Stimulated activated memory B cell treated with anti-CD40 and anti-IgM and Interleukin-4, amounts not matched to agents 10 μg/mL and 1 μg/mL and 100 μg/mL, for 72 hours (primary cell): ENCODE data around the gene SEPTIN10.

Experiments used
- ATAC-seq: fragments of 150-1000 bp; cut with Tn5 transposase; 2 replicates; pipeline ENCODE4 v1.10.0; 2021
- H3K27ac Mint-ChIP-seq: one replicate; pipeline ENCODE4 v1.8.0; 2022; ENCODE audit warnings: mild to moderate bottlenecking, mixed read lengths
- H3K27me3 Mint-ChIP-seq: one replicate; pipeline ENCODE4 v1.8.0; 2022; ENCODE audit warnings: mixed read lengths
- H3K36me3 Mint-ChIP-seq: one replicate; pipeline ENCODE4 v1.8.0; 2022; ENCODE audit warnings: mixed read lengths
- H3K4me1 Mint-ChIP-seq: one replicate; pipeline ENCODE4 v1.8.0; 2022; ENCODE audit warnings: mixed read lengths
- H3K4me3 Mint-ChIP-seq: one replicate; pipeline ENCODE4 v1.8.0; 2022; ENCODE audit warnings: mild to moderate bottlenecking, moderate library complexity, mixed read lengths
- H3K9me3 Mint-ChIP-seq: one replicate; pipeline ENCODE4 v1.8.0; 2022; ENCODE audit warnings: mixed read lengths

The SEPTIN10 gene

GRCh38 chr2:109513230-109513629 is 100.5 kb downstream of the SEPTIN10 start:
- Mint-ChIP-seq H3K9me3 (no peaks in the 10 kb centered on the region), H3K4me3 (no peak overlapping the region), H3K27me3 (peaks cover 34% of the 10 kb centered on the region), H3K27ac (no peak overlapping the region), H3K36me3 (no peaks in the 10 kb centered on the region), H3K4me1 (peaks cover 5% of the 10 kb centered on the region)
- no peak for ATAC-seq

GRCh38 chr2:109512076-109512475 is 101.7 kb downstream of the SEPTIN10 start:
- Mint-ChIP-seq H3K4me1 (peaks cover 5% of the 10 kb centered on the region), H3K27me3 (peaks cover 34% of the 10 kb centered on the region), H3K36me3 (no peaks in the 10 kb centered on the region), H3K27ac (no peak overlapping the region), H3K4me3 (no peak overlapping the region), H3K9me3 (no peaks in the 10 kb centered on the region)
- no peak for ATAC-seq

- Mint-ChIP-seq H3K9me3 (no peaks in the 10 kb centered on the region), H3K4me1 (peaks cover 5% of the 10 kb centered on the region), H3K27ac (no peak overlapping the region), H3K4me3 (no peak overlapping the region), H3K27me3 (peaks cover 34% of the 10 kb centered on the region), H3K36me3 (no peaks in the 10 kb centered on the region)
- ATAC-seq = no peak
These were observed 102.6 kb downstream of the SEPTIN10 start for GRCh38 chr2:109511168-109511567.

- Mint-ChIP-seq H3K4me3 (no peak overlapping the region), H3K27me3 (peaks cover 29% of the 10 kb centered on the region), H3K9me3 (no peaks in the 10 kb centered on the region), H3K27ac (no peak overlapping the region), H3K4me1 (peaks cover 5% of the 10 kb centered on the region), H3K36me3 (no peaks in the 10 kb centered on the region)
- peak; percentile 44 for ATAC-seq
These were observed 103.4 kb downstream of the SEPTIN10 start for GRCh38 chr2:109510136-109511028.

- ATAC-seq = no peak
- Mint-ChIP-seq H3K4me1 (no peaks in the 10 kb centered on the region), H3K27me3 (peaks cover 17% of the 10 kb centered on the region), H3K36me3 (no peaks in the 10 kb centered on the region), H3K27ac (no peak overlapping the region), H3K9me3 (no peaks in the 10 kb centered on the region), H3K4me3 (no peak overlapping the region)
These were observed 105.2 kb downstream of the SEPTIN10 start for GRCh38 chr2:109508556-109508955.

- no peak overlapping the region for H3K27ac Mint-ChIP-seq
These were observed 105.9 kb downstream of the SEPTIN10 start for GRCh38 chr2:109507828-109508227.

GRCh38 chr2:109507217-109507616 is 106.5 kb downstream of the SEPTIN10 start:
- H3K36me3 Mint-ChIP-seq = no peaks in the 10 kb centered on the region
- H3K4me3 Mint-ChIP-seq = no peak overlapping the region
- H3K27ac Mint-ChIP-seq = no peak overlapping the region
- no peak for ATAC-seq
- no peaks in the 10 kb centered on the region for H3K9me3 Mint-ChIP-seq
- H3K27me3 Mint-ChIP-seq = peaks cover 4% of the 10 kb centered on the region
- no peaks in the 10 kb centered on the region for H3K4me1 Mint-ChIP-seq

More at GRCh38 chr2:109507828-109508227, 105.9 kb downstream of the SEPTIN10 start:
- Mint-ChIP-seq H3K4me3 (no peak overlapping the region), H3K36me3 (no peaks in the 10 kb centered on the region), H3K9me3 (no peaks in the 10 kb centered on the region), H3K27me3 (peaks cover 10% of the 10 kb centered on the region), H3K4me1 (no peaks in the 10 kb centered on the region)
- ATAC-seq = no peak

- Mint-ChIP-seq H3K4me1 (no peaks in the 10 kb centered on the region), H3K36me3 (no peaks in the 10 kb centered on the region), H3K9me3 (no peaks in the 10 kb centered on the region), H3K27me3 (peaks cover 9% of the 10 kb centered on the region), H3K27ac (no peak overlapping the region), H3K4me3 (no peak overlapping the region)
- no peak for ATAC-seq
These were observed 110.6 kb downstream of the SEPTIN10 start for GRCh38 chr2:109503191-109503590.

GRCh38 chr2:109501461-109501860 is 112.3 kb downstream of the SEPTIN10 start:
- H3K27me3 Mint-ChIP-seq = peaks cover 9% of the 10 kb centered on the region
- no peak overlapping the region for H3K4me3 Mint-ChIP-seq
- H3K4me1 Mint-ChIP-seq = no peaks in the 10 kb centered on the region
- H3K36me3 Mint-ChIP-seq = no peaks in the 10 kb centered on the region
- no peaks in the 10 kb centered on the region for H3K9me3 Mint-ChIP-seq
- H3K27ac Mint-ChIP-seq = no peak overlapping the region
- ATAC-seq = no peak

- no peak for ATAC-seq
- no peaks in the 10 kb centered on the region for H3K36me3 Mint-ChIP-seq
- no peak overlapping the region for H3K4me3 Mint-ChIP-seq
- H3K27ac Mint-ChIP-seq = no peak overlapping the region
- H3K4me1 Mint-ChIP-seq = no peaks in the 10 kb centered on the region
- H3K27me3 Mint-ChIP-seq = peaks cover 9% of the 10 kb centered on the region
- H3K9me3 Mint-ChIP-seq = no peaks in the 10 kb centered on the region
These were observed 112.9 kb downstream of the SEPTIN10 start for GRCh38 chr2:109500910-109501309.

GRCh38 chr2:109499566-109499965 is 114.2 kb downstream of the SEPTIN10 start:
- H3K4me1 Mint-ChIP-seq = no peaks in the 10 kb centered on the region

GRCh38 chr2:109498906-109499305 is 114.9 kb downstream of the SEPTIN10 start:
- H3K9me3 Mint-ChIP-seq = no peaks in the 10 kb centered on the region
- H3K4me1 Mint-ChIP-seq = no peaks in the 10 kb centered on the region
- H3K27ac Mint-ChIP-seq = no peak overlapping the region
- H3K4me3 Mint-ChIP-seq = no peak overlapping the region
- no peaks in the 10 kb centered on the region for H3K36me3 Mint-ChIP-seq
- ATAC-seq = peak; percentile 22
- H3K27me3 Mint-ChIP-seq = peaks cover 9% of the 10 kb centered on the region

More at GRCh38 chr2:109499566-109499965, 114.2 kb downstream of the SEPTIN10 start:
- Mint-ChIP-seq H3K4me3 (no peak overlapping the region), H3K27ac (no peak overlapping the region), H3K36me3 (no peaks in the 10 kb centered on the region), H3K9me3 (no peaks in the 10 kb centered on the region), H3K27me3 (peaks cover 9% of the 10 kb centered on the region)
- no peak for ATAC-seq

GRCh38 chr2:109497911-109498870 is 115.6 kb downstream of the SEPTIN10 start:
- H3K9me3 Mint-ChIP-seq = no peaks in the 10 kb centered on the region
- H3K4me1 Mint-ChIP-seq = no peaks in the 10 kb centered on the region
- H3K27me3 Mint-ChIP-seq = peaks cover 9% of the 10 kb centered on the region
- H3K27ac Mint-ChIP-seq = no peak overlapping the region
- no peaks in the 10 kb centered on the region for H3K36me3 Mint-ChIP-seq
- no peak for ATAC-seq
- no peak overlapping the region for H3K4me3 Mint-ChIP-seq

- H3K36me3 Mint-ChIP-seq = no peaks in the 10 kb centered on the region
- no peaks in the 10 kb centered on the region for H3K9me3 Mint-ChIP-seq
- no peaks in the 10 kb centered on the region for H3K4me1 Mint-ChIP-seq
- ATAC-seq = no peak
- H3K27me3 Mint-ChIP-seq = peaks cover 9% of the 10 kb centered on the region
- no peak overlapping the region for H3K4me3 Mint-ChIP-seq
- H3K27ac Mint-ChIP-seq = no peak overlapping the region
These were observed 116.3 kb downstream of the SEPTIN10 start for GRCh38 chr2:109497463-109497862.

- Mint-ChIP-seq H3K4me3 (no peak overlapping the region), H3K4me1 (no peaks in the 10 kb centered on the region), H3K9me3 (no peaks in the 10 kb centered on the region), H3K36me3 (no peaks in the 10 kb centered on the region), H3K27ac (no peak overlapping the region), H3K27me3 (peaks cover 9% of the 10 kb centered on the region)
- no peak for ATAC-seq
These were observed 119.4 kb downstream of the SEPTIN10 start for GRCh38 chr2:109494351-109494750.
